AG09319 (cell line): ENCODE measurements around the gene DCP2.

Experiments used
- DNase-seq: peaks from one replicate; pipeline ENCODE4 v3.0.0-alpha.2; 2010; ENCODE audit warnings: low read depth; ENCODE audit errors: extremely low read depth
- TF ChIP-seq, protein P1 (sequence below): IDR thresholded peaks from 2 replicates; pipeline ENCODE4 v1.5.1; 2011; ENCODE audit warnings: low read depth, mild to moderate bottlenecking, inconsistent platforms, low read length, moderate library complexity

DCP2 gene

DNA sequence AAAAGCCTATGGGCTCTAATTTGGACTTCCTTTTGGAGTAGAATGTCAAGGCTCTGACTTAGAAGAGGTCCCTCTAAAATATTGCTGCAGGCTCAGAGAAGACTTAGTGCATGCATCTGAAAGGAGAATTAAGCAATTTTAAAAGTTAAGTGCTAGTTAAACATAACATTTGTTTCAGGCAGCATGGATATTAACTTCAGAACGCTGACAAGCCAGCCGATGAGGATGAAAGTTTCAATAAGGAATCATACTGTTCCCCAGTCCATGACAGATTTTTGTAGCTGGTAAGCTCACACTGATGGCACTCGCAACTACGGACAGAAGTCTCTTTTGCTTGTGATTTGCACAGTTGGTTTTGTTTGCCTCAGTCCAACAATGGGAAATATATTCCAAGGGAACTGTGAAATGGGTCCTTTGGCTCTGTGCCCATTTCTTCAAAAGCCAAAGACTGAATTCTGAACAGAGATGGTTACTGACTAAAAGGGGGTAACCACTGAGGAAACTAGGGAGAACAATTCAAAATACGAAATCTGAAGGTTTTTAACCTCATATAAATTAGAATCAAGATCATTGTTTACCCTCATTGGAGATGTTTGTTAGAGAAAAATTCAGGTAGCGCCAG, 47.6 kb downstream of the DCP2 start:
- no peak for DNase-seq
- TF ChIP-seq, protein P1, sequence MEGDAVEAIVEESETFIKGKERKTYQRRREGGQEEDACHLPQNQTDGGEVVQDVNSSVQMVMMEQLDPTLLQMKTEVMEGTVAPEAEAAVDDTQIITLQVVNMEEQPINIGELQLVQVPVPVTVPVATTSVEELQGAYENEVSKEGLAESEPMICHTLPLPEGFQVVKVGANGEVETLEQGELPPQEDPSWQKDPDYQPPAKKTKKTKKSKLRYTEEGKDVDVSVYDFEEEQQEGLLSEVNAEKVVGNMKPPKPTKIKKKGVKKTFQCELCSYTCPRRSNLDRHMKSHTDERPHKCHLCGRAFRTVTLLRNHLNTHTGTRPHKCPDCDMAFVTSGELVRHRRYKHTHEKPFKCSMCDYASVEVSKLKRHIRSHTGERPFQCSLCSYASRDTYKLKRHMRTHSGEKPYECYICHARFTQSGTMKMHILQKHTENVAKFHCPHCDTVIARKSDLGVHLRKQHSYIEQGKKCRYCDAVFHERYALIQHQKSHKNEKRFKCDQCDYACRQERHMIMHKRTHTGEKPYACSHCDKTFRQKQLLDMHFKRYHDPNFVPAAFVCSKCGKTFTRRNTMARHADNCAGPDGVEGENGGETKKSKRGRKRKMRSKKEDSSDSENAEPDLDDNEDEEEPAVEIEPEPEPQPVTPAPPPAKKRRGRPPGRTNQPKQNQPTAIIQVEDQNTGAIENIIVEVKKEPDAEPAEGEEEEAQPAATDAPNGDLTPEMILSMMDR, result no peak

DNA sequence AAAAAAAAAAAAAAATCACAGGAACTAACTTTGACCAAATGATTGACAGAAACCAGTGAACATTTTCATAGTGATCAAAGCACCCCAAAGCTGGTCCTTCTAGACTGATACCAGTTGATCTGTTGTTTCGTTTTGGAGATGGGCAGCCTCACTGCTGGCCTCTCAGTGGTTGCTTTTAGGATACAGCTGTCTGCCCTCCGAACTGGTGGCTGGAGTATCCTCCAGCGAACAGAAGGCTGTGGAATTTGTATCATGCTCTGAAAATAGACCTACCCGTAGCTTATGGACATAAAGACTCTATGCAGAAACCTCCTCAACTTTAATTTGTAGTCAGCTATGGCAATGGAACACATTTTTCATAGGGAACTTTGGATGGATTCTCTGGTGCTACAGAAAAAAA, 49.0 kb downstream of the DCP2 start:
- TF ChIP-seq, protein P1, result no peak
- DNase-seq, result no peak

DNA sequence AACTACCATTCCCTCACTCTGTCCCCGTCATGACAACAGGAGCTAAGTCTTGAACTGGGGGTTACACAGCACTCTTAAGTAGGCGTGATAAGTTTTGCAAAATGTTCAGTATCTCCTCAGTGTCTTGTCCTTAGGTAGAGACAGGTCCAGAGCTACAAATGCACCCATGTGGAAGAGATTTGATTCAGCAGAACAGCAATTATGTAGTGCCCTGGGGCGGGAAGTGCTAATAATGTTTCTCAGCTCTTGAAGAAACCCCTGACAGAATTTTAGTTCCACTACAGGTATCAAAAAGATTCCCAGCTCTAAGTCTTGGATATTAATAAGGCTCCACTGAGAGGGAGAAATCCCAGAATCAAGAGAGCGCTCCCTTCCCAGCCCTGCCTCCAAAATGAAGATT, 49.6 kb downstream of the DCP2 start:
- DNase-seq, result no peak
- TF ChIP-seq, protein P1, result no peak

DNA sequence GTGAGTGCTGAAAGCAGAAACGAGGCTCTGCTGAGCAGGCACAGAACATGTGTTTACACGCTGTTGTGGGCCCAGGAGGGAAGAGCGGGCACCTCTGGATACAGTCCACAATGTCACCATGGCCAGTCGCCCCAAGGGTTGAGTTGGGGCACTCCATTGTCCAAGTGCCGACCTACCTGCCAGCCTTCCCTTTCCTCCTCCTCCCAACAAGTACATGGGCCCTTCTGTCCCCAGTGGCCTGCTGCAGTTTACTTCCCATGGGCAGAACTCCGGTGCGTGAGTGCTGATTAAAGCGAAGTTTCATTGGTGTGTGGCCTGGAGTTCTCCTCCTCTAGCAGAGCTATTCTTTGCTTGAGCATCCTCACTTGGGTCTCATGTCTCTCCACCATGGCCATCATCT, 50.4 kb downstream of the DCP2 start:
- TF ChIP-seq, protein P1, result no peak
- DNase-seq, result no peak

DNA sequence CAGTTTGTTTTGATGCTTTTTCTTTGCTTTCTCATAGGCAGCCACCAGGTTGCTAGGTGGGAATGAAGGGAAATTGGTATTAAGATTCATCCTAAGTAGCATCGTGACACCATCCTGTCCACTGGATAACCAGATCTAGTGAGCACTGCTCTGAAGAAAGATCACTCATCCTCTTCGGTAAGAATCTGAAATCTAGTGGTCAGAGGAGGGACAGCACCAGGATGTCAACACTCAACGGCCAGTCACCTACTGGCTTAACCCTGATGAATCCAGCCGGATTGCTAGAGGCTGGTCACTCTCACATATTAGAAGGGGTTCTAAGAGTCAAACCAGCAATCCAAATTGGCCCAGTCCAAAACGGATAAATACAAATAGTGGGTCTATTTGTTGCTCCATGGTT, 50.8 kb downstream of the DCP2 start:
- DNase-seq, result no peak
- TF ChIP-seq, protein P1, result no peak

DNA sequence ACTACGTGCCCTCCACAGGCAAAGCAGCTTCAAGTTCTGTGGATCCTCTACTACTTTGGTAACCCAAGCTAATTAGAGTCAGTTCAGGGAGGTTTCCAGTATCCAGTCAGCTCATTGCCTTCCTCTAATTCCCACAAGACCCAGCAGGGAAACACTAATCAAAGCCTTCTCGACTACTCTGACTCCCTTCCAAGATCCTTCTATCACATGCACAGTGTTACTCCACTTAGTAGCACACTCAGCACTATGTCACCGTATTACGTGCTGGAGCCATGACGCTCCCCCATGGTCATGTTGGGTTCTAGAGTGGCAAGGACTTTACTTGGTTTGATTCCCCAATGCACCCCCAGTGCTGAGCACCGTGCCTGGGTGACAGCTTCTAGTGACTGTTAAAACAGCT, 53.0 kb downstream of the DCP2 start:
- DNase-seq, result no peak
- TF ChIP-seq, protein P1, result no peak

DNA sequence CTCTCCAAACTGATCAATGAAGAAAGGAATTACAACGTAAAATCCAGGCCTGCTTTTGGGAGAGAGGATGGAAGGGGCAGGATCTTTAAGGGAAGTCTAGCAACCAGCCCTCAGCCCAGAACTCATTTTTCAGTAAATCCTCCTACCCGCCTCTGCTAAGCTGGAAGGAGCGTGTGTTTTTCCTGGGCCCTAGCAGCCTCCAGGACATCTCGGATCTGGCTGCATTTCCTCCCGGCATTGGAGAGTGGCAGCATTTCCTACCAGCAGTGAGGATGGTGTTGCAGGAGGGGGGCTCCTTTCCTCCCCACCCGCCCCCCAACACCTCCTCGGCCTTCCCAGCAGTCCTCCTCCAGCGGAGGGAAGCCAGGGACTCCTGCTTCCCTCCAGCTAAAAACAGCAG, 54.5 kb downstream of the DCP2 start:
- TF ChIP-seq, protein P1, result no peak
- DNase-seq, result no peak
